Activated naive CD4-positive, alpha-beta T cell treated with anti-CD3 and anti-CD28 coated beads for 36 hours (primary cell): ENCODE measurements around the gene GIT2. TPM values are rescaled to one million over a fixed set of nuclear protein-coding genes. Genes with fewer than 3 reads are reported as not detected.
"Not testable (repeated sequence)": the region's sequence is repeated elsewhere in the genome, so short reads cannot be mapped to it uniquely, and the experiment has no call there.

Source experiments
- CTCF ChIA-PET: fragments of 350-600 bp; sonication (Branson Sonifier 250); formaldehyde crosslinking; loops from one replicate; lab custom pipeline; 2021; ENCODE audit warnings: antibody characterized with exemption; lab: Charles Lee
- DNase-seq: peaks from one replicate; pipeline ENCODE4 v3.0.0-alpha.2; 2020
- H3K27ac Mint-ChIP-seq: one replicate; pipeline ENCODE4 v1.8.0; 2021; ENCODE audit warnings: mild to moderate bottlenecking, mixed read lengths
- H3K27me3 Mint-ChIP-seq: one replicate; pipeline ENCODE4 v1.8.0; 2021; ENCODE audit warnings: low read depth, mixed read lengths
- H3K36me3 Mint-ChIP-seq: one replicate; pipeline ENCODE4 v1.8.0; 2021; ENCODE audit warnings: low read depth, mixed read lengths
- H3K4me1 Mint-ChIP-seq: one replicate; pipeline ENCODE4 v1.8.0; 2021; ENCODE audit warnings: low read depth, mixed read lengths
- H3K4me3 Mint-ChIP-seq: one replicate; pipeline ENCODE4 v1.8.0; 2021; ENCODE audit warnings: mild to moderate bottlenecking, moderate library complexity, mixed read lengths
- H3K9me3 Mint-ChIP-seq: one replicate; pipeline ENCODE4 v1.8.0; 2021; ENCODE audit warnings: mixed read lengths
- intact Hi-C: fragments of 100-400 bp; cut with micrococcal nuclease; formaldehyde crosslinking; loops from one replicate; pipeline ENCODE4 v1.15.1; 2023
- total RNA-seq, 2 experiments: library from RNA; stranded (reverse); gene quantifications; one replicate each; pipeline ENCODE4 v1.2.3, GENCODE V29; 2021

GIT2 gene
- total RNA-seq, 2 experiments from 2014 or later, result 40.2 to 41.6 TPM

DNA sequence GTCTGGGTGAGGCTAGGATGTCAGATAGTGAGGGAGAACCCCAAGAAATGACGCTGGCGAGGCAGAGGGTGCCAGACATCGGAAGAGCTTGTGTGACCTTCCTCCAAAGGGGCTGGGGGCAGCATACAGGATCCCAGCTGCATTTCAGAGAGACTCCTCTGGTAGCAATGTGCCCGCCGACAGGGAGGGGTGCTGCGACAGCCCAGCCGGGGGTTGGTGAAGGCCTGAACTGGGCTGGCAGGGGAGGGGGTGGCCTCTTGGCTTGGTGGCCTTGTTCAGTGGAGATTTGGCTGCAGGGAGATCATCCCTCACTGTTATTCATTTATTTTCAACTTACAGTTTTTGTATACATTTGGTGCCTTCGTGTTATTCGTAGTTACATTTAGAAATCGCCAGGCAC, 90.9 kb downstream of the GIT2 start:
- no peaks in the 10 kb centered on the region for H3K9me3 Mint-ChIP-seq
- intact Hi-C loops, result no loop called here
- peak overlapping the region; percentile 9 for H3K27ac Mint-ChIP-seq
- H3K4me3 Mint-ChIP-seq, result no peak overlapping the region
- H3K4me1 Mint-ChIP-seq, result peaks cover 15% of the 10 kb centered on the region
- CTCF ChIA-PET, result interaction anchor here (1.6 kb wide), 1 partner anchor 100 kb away, joined by 5 read pairs; no protein-coding TSS in a partner anchor
- H3K36me3 Mint-ChIP-seq, result peaks cover 40% of the 10 kb centered on the region
- H3K27me3 Mint-ChIP-seq, result no peaks in the 10 kb centered on the region
- DNase-seq, result no peak

DNA sequence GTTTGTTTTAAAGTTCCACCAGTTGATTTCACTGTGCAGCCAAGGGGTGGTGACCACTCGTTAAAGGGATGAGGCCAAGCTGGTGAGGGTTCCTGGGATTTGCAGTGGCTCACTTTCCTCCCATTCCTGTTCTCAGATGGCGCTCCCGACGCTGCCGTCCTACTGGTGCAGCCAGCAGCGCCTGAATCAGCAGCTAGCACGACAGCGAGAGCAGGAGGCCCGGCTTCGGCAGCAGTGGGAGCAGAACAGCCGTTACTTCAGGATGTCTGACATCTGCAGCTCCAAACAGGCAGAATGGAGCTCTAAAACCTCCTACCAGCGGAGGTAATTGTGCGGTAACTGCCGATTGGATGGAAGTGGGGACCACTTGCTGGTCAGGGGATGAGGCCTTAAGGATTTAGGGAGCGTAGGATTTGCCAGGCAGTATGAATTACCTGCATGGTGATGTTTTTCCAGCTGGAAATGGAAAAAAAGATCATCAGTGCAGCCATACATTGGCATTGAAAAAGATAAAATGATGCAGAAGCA, 93.2 kb downstream of the GIT2 start:
- H3K9me3 Mint-ChIP-seq, result no peaks in the 10 kb centered on the region
- intact Hi-C loops, result no loop called here
- H3K27ac Mint-ChIP-seq, result no peak overlapping the region
- H3K4me1 Mint-ChIP-seq, result peaks cover 21% of the 10 kb centered on the region
- CTCF ChIA-PET, result no interaction called here
- H3K36me3 Mint-ChIP-seq, result peaks cover 27% of the 10 kb centered on the region
- no peaks in the 10 kb centered on the region for H3K27me3 Mint-ChIP-seq
- H3K4me3 Mint-ChIP-seq, result no peak overlapping the region
- no peak for DNase-seq

DNA sequence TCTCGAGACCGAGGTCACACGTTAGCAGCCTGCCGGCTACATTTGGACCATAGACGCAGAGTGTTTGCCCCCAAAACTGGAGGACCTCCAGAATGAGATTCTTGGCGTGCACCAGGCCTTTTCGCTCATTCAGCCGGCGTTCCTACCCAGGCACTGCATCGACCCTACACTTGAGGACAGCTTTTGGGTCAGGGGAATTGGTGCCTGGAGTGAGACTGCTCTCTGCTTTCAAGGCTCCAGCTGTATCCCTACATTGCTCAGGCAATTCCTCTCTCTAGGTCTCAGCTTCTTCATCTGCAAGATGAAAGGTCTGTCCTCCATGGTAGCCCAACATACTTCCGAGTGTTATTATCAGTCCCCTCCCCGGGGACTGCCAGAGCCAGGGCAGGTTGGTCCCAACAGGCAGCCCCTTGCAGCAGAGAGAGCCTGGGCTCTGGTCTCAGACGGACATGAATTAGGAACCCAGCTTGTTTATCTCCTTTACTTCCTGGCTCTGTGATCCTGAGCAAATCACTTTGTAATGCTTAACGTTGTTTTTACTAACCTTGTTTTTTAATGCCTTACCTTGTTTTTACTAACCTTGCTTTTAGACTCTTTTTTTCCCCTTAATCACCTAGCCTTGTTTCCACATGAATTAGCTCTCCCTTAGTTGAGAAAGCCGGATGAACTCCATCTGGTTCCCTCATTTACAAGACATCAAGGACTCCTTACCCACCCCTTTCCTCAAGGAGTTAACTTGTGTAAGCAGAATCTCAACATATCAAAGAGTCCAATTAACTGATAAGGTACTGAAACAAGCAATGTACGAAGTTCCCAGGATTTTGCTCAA, 95.2 kb downstream of the GIT2 start:
- intact Hi-C loops, result loop anchor here (1.0 kb wide), 3 partner anchors 13 to 147 kb away; partner anchors contain the start of gene C12orf76
- DNase-seq, result no peak

GRCh38 chr12:109899783-109900751, 96.1 kb downstream of the GIT2 start, which contains the start of gene TCHP:
TSS of gene TCHP (plus strand) at chr12:109900274. CDS start at chr12:109903027, 2,753 bp downstream.
- H3K4me1 Mint-ChIP-seq, result peaks cover 21% of the 10 kb centered on the region
- H3K9me3 Mint-ChIP-seq, result no peaks in the 10 kb centered on the region
- intact Hi-C loops, result loop anchor here (1.0 kb wide), 3 partner anchors 12 to 148 kb away; partner anchors contain the start of gene C12orf76
- peaks cover 11% of the 10 kb centered on the region for H3K36me3 Mint-ChIP-seq
- CTCF ChIA-PET, result interaction anchor here (0.5 to 1.3 kb wide), 6 partner anchors 10 to 538 kb away, joined by 3 to 5 read pairs (median 3); no protein-coding TSS in a partner anchor
- H3K4me3 Mint-ChIP-seq, result peak within 1 kb of the TSS; percentile 94
- DNase-seq, result peak; percentile 86
- H3K27ac Mint-ChIP-seq, result peak within 1 kb of the TSS; percentile 97
- H3K27me3 Mint-ChIP-seq, result no peaks in the 10 kb centered on the region

More for the DNA sequence above, 95.2 kb downstream of the GIT2 start:
- Mint-ChIP-seq H3K36me3 (peaks cover 17% of the 10 kb centered on the region), H3K4me3 (peak overlapping the region; percentile 94), H3K27me3 (no peaks in the 10 kb centered on the region), H3K4me1 (peaks cover 21% of the 10 kb centered on the region), H3K9me3 (no peaks in the 10 kb centered on the region), H3K27ac (peak overlapping the region; percentile 37)
- CTCF ChIA-PET, result interaction anchor here (0.5 to 1.3 kb wide), 6 partner anchors 14 to 537 kb away, joined by 3 to 5 read pairs (median 3); no protein-coding TSS in a partner anchor

DNA sequence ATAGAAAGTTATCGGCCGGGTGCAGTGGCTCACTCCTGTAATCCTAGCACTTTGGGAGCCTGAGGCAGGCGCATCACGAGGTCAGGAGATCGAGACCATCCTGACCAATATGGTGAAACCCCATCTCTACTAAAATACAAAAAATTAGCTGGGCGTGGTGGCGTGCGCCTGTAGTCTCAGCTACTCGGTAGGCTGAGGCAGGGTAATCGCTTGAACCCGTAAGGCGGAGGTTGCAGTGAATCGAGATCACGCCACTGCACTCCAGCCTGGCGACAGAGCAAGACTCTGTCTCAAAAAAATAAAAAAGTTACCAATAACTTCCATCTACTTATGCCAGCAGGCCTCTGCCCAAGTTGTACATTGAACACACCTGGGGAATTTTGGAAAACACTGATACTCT, 96.8 kb downstream of the GIT2 start:
- intact Hi-C loops, result not testable (repeated sequence)
- CTCF ChIA-PET, result interaction anchor here (1.0 kb wide), 1 partner anchor 11 kb away, joined by 4 read pairs; no protein-coding TSS in a partner anchor

DNA sequence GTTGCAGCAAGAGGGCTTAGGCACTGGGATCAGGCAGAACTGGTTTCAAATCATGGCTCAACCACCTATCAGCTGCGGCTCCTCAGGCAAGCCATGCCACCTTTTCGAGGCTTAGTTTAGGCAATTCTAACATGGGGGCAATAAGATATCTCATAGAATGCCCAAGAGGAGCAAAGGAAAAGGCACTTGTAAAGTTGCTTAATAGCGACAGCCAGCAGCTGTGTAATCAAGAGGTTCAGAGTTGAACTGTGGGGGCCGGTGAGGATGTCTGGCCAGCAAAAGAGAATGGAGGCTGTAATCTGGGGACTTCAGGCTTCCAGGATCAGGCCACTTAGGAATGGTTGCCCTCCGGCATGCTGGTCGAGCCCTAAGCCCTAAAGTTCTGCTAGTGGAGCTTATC, 99.1 kb downstream of the GIT2 start:
- Mint-ChIP-seq H3K4me1 (peaks cover 27% of the 10 kb centered on the region), H3K4me3 (no peak overlapping the region), H3K27me3 (no peaks in the 10 kb centered on the region), H3K36me3 (no peaks in the 10 kb centered on the region), H3K9me3 (no peaks in the 10 kb centered on the region), H3K27ac (no peak overlapping the region)
- intact Hi-C loops, result no loop called here
- no peak for DNase-seq
- CTCF ChIA-PET, result no interaction called here

More for the DNA sequence above, 96.8 kb downstream of the GIT2 start:
- not testable (repeated sequence) for H3K9me3 Mint-ChIP-seq, H3K27me3 Mint-ChIP-seq, DNase-seq, H3K36me3 Mint-ChIP-seq
- peak overlapping the region; percentile 94 for H3K4me3 Mint-ChIP-seq
- H3K4me1 Mint-ChIP-seq, result peaks cover 21% of the 10 kb centered on the region
- peak overlapping the region; percentile 97 for H3K27ac Mint-ChIP-seq

GRCh38 chr12:109896188-109896587, 100.0 kb downstream of the GIT2 start:
- H3K27me3 Mint-ChIP-seq, result no peaks in the 10 kb centered on the region
- no peaks in the 10 kb centered on the region for H3K9me3 Mint-ChIP-seq
- intact Hi-C loops, result no loop called here
- H3K4me3 Mint-ChIP-seq, result no peak overlapping the region
- CTCF ChIA-PET, result interaction anchor here (0.6 kb wide), 2 partner anchors 43 to 89 kb away, joined by 3 to 4 read pairs; no protein-coding TSS in a partner anchor
- no peak overlapping the region for H3K27ac Mint-ChIP-seq
- peaks cover 19% of the 10 kb centered on the region for H3K4me1 Mint-ChIP-seq
- DNase-seq, result no peak
- no peaks in the 10 kb centered on the region for H3K36me3 Mint-ChIP-seq

DNA sequence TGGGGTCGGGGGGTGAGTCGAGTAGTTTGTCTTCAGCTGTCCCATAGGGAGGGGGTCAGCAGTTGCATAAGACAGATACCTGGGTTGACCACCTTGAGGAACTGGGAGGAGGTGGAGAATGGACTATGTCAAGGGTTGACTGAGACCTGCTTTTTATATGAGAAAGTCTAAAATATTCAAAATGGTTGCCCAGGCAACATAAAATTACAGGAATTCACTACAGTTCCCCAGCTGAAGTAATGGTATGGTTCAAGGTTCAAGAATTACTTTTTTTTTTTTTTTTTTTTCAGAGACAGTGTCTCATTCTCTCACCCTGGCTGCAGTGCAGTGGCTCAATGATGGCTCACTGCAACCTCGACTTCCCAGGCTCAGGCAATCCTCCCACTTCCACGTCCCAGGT, 101.2 kb downstream of the GIT2 start:
- H3K4me1 Mint-ChIP-seq, result peaks cover 14% of the 10 kb centered on the region
- H3K27ac Mint-ChIP-seq, result no peak overlapping the region
- H3K27me3 Mint-ChIP-seq, result no peaks in the 10 kb centered on the region
- no peaks in the 10 kb centered on the region for H3K36me3 Mint-ChIP-seq
- no peak overlapping the region for H3K4me3 Mint-ChIP-seq
- CTCF ChIA-PET, result interaction anchor here (0.6 kb wide), 2 partner anchors 297 to 500 kb away, joined by 3 to 4 read pairs; no protein-coding TSS in a partner anchor
- H3K9me3 Mint-ChIP-seq, result no peaks in the 10 kb centered on the region
- intact Hi-C loops, result no loop called here
- no peak for DNase-seq

GRCh38 chr12:109893261-109893995, 102.7 kb downstream of the GIT2 start:
- CTCF ChIA-PET, result interaction anchor here (0.6 kb wide), 1 partner anchor 538 kb away, joined by 3 read pairs; no protein-coding TSS in a partner anchor
- Mint-ChIP-seq H3K4me3 (no peak overlapping the region), H3K27ac (no peak overlapping the region), H3K36me3 (no peaks in the 10 kb centered on the region), H3K9me3 (no peaks in the 10 kb centered on the region), H3K4me1 (peaks cover 23% of the 10 kb centered on the region), H3K27me3 (no peaks in the 10 kb centered on the region)
- no peak for DNase-seq
- intact Hi-C loops, result no loop called here

- H3K4me1 Mint-ChIP-seq, result peaks cover 30% of the 10 kb centered on the region
- no peaks in the 10 kb centered on the region for H3K27me3 Mint-ChIP-seq
- peak; percentile 29 for DNase-seq
- CTCF ChIA-PET, result no interaction called here
- no peaks in the 10 kb centered on the region for H3K36me3 Mint-ChIP-seq
- intact Hi-C loops, result no loop called here
- H3K9me3 Mint-ChIP-seq, result no peaks in the 10 kb centered on the region
- H3K4me3 Mint-ChIP-seq, result no peak overlapping the region
- no peak overlapping the region for H3K27ac Mint-ChIP-seq
These were observed 103.4 kb downstream of the GIT2 start for GRCh38 chr12:109892748-109893147.

DNA sequence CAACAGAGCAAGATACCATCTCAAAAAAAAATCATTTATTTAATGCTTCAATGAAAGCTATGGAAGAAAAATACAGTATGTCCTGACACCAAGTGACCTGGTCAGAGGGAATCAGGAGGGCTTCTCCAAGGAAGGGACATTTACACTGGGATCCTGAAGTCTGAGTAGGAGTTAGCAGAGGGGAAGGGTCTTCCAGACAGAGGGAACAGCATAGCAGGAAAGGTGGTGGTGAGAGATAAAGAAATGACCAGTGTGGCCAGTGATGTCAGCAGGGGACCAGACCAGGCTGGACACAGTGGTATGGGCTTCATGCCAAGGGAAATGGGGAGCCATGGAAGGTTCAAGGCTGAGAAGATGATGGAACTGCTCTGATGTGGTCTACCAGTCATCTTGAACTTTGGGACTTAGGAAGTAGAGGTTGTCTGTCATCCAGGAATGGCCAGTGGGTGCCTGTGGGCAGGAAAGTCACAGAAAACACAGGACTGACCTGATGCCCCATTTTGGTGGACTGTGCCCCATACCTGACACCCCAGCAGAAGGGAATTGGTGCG, 103.9 kb downstream of the GIT2 start:
- intact Hi-C loops, result no loop called here
- CTCF ChIA-PET, result no interaction called here
- DNase-seq, result no peak
- H3K9me3 Mint-ChIP-seq, result no peaks in the 10 kb centered on the region
- H3K36me3 Mint-ChIP-seq, result no peaks in the 10 kb centered on the region
- H3K4me3 Mint-ChIP-seq, result no peak overlapping the region
- no peak overlapping the region for H3K27ac Mint-ChIP-seq
- H3K4me1 Mint-ChIP-seq, result peaks cover 35% of the 10 kb centered on the region
- H3K27me3 Mint-ChIP-seq, result no peaks in the 10 kb centered on the region
